ENCODE data around the gene COPB1.

DNA sequence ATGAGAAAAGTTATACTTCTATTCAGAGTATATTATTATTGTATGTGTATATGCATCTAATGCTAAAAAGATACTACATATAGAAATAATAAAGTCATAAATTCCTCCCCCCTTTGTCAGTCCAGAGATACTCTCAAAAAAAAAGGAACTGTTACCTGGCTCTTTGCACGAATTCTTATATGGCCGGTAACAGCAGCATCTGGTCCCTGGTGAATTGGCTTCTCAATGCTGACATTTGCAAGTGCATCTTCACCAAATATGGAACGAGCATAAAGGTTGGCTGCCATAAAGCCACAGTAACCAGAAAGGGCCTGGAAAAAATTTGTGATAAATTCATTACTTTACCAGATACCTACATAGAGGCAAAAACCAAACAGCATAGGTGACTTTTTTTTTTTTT lies 41.2 kb downstream of the COPB1 start:
- TF ChIP-seq POLR2A (IDR thresholded peaks at IDR 0.05): no peak
- TF ChIP-seq, protein P1, sequence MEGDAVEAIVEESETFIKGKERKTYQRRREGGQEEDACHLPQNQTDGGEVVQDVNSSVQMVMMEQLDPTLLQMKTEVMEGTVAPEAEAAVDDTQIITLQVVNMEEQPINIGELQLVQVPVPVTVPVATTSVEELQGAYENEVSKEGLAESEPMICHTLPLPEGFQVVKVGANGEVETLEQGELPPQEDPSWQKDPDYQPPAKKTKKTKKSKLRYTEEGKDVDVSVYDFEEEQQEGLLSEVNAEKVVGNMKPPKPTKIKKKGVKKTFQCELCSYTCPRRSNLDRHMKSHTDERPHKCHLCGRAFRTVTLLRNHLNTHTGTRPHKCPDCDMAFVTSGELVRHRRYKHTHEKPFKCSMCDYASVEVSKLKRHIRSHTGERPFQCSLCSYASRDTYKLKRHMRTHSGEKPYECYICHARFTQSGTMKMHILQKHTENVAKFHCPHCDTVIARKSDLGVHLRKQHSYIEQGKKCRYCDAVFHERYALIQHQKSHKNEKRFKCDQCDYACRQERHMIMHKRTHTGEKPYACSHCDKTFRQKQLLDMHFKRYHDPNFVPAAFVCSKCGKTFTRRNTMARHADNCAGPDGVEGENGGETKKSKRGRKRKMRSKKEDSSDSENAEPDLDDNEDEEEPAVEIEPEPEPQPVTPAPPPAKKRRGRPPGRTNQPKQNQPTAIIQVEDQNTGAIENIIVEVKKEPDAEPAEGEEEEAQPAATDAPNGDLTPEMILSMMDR (IDR thresholded peaks at IDR 0.05): no peak
- TF ChIP-seq EP300 (IDR thresholded peaks at IDR 0.05): no peak
- no peak for TF ChIP-seq POLR2AphosphoS5 (IDR thresholded peaks at IDR 0.05)

Measured in upper lobe of left lung (tissue), 4 donors.